CD4-positive, alpha-beta T cell treated with Interleukin-2 at 100 ng/mL for 4 hours (primary cell): ENCODE measurements around the gene GALNT10.

Source experiments
- DNase-seq: peaks from one replicate; pipeline ENCODE4 v3.0.0-alpha.2; 2020; ENCODE audit warnings: low spot score

The GALNT10 gene

DNA sequence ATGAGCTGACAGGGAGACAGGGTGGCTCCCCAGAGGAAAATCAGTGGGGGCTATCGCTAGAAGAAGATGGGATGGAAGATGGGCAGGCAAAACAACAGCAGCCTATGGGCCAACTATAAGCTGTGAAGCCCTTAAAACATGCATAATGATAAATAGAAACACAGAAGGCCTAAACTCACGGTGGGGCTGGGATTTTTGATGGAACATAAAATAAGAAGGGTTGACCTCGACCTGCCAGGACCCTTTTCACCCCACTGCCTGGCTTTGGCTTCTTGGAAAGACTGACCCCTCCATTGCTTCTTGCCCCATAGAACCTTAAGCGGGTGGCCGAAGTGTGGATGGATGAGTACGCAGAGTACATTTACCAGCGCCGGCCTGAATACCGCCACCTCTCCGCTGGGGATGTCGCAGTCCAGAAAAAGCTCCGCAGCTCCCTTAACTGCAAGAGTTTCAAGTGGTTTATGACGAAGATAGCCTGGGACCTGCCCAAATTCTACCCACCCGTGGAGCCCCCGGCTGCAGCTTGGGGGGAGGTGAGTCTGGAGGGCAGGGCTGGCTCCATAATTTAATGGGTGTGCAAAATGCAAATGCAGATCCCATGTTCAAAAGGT lies 218.8 kb downstream of the GALNT10 start:
- no peak for DNase-seq

DNA sequence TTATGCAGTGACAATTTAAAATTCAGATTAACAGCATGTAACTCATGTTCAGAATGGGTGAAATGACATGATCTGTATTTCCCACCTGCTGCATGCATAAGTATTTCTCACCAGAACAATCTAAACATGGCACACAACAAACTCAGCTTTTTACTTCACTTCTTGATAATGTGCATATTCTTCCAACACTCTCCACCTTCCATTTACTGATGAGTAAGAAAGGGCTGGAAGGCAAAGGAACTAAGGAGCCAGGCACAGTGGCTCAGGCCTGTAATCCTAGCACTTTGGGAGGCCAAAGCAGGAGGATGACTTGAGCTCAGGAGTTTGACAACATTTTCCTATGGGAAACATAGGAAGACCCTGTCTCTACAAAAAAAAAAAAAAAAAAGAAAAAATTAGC lies 219.5 kb downstream of the GALNT10 start:
- no peak for DNase-seq

DNA sequence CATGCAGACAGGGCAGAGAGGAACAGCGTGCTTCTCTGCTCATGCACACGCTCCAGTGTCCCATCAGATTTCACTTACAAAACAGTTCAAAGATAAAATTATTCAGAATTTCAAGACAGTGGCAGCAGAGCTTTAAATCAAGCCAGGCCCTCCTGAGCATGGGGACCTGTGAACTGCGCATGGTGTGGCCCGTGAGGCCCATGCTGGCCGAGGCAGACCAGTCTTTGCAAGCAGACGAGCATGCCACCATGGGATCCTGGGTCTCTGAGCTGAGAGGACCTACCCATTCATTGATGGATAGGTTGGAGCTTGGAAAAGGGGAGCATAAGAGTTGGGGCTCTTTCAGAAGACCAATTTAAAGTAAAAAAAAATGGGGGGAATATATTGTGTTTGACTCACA lies 220.3 kb downstream of the GALNT10 start:
- no peak for DNase-seq

DNA sequence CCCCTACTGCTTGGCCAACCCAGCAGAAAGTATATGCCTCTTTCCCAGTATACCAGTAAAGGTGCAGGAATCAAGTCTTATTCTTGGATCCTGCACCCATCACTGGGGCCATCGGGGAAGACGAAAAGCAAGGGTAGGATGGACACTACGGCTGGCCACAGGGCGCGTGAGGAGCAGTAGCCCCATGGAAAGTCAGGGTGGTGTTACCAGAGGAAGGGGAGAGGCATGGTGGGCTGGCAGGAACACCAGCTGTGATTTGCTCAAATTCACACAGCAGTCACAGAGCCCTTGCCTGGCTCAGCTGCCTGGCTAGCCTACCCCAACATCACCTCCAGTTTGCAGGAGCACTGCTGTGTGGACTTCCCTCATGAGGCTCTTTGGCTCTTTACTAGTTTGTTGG lies 220.8 kb downstream of the GALNT10 start:
- no peak for DNase-seq

DNA sequence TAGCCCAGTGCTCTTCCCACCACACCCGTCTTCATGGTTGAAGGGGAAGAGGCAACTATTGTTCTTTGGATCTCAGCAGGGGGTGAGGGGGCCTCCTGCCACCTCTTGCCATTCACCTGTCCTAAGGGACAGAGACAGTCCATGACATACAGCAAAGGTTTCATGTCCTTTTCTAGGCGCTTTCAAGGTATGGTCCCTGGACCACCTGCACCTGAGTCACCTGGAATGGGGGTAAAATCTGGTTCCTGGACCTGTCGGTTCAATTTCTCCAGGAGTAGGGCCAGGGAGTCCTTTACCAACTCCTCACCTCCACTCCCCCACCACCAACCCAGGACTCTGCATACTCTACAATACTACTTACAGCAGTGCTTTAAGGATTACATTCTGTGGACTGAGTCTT lies 221.8 kb downstream of the GALNT10 start:
- no peak for DNase-seq

DNA sequence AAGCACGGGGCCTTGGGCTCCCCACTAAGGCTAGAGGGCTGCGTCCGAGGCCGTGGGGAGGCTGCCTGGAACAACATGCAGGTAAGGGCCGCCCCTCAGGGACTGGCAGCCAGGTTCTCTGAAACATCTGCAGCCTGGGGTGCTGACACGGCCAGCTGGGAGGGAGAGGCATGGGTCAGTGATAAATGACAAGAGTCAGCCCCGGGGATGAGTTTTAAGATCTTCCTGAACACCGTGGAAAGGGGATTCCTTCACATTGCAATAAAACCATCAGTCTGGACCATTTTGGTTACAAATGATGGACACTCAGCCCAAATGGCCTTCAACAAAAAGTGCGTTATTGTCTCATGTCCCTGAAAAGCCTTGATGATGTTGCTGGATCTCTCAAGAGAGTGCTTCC lies 222.4 kb downstream of the GALNT10 start:
- no peak for DNase-seq

DNA sequence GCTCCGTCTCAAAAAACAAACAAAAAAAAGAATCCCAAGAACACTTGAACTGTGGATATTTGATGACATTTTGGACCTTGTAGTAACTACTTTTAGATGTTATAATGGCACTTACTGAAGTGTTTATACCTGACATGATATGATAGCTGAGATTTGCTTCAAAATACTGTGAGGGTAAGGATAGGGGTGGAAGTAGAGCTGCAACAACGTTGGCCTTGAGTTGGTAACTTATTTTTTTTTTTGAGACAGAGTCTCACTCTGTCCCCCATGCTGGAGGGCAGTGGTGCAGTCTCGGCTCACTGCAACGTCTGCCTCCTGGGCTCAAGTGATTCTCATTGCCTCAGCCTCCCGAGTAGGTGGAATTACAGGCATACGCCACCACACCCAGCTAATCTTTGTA lies 224.6 kb downstream of the GALNT10 start:
- no peak for DNase-seq

DNA sequence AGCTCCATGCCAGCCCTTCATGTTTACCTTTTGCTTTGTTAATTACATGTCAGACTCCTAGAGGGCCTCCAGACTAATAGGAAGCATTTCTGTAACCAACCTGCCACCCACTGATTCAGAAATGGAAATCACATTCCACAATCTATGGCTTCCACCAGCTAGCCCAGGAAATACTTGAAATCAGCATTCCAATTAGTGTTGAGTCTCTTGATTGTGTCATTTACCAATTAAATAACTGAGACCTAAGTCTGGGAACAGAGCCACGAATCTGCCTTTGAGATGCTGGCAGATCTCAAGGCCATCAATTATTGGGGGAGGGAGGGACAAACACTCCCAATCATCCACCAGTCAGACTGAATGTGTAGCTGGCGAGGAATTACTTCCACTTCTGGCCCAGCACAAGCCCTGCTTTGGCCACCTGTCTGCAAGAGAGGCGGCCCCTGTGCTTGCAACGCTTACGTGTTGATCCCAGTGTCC lies 227.8 kb downstream of the GALNT10 start:
- no peak for DNase-seq

DNA sequence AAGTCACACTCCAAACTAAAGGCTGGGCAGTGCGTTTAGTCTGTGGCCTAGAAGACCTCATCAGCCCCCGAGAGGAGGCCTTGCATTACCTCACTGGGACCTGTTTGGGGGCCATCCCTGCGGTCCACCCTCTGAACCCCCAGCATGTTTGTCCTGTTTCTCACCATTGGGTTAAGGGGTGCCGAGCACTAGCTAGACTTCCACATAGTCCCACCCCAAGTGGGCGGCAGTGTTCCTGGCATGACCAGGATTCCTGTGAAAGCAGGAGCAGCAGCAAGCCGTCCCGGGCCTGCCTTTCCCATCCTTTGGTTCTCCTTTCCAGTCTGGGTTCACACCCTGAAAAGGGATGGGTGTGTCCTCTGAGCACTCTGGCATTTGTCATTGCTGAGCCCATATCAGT lies 228.7 kb downstream of the GALNT10 start:
- no peak for DNase-seq

DNA sequence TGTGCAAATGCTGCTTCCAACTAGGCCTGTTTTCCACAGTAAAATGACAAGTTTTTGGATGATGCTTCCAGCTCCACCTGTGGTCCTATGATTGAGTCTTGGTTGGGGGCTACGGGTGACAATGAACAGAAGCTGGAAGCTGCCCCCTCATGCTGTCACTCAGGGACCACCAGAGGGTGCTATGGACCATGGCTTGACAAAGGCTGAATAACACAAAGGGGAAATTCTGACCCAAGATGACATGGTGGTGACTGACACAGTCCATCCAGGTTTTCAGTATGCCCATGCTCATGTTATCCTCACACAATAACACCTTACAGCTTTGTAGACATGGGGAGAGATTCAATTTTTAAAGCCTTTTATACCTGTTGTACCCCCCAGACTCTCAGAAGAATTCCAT lies 231.3 kb downstream of the GALNT10 start:
- no peak for DNase-seq

DNA sequence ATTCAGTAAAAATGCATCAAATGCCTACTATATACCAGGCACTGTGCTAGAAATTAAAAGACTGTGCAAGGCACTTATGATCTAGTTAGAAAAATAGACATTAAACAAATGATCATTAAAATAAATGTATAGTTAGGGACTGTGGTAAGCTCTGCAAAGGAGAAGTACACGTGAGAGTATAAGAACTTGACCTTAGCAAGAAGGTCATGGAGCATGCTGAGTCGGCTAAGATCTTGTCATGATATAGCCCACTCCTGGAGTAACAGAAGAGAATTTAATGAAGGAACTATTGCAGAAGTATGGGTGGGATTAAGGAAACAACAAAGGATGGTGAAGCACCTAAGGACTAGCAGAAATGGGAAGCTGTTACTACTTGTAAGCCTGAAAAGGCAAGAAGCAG lies 231.8 kb downstream of the GALNT10 start:
- DNase-seq, result no peak

DNA sequence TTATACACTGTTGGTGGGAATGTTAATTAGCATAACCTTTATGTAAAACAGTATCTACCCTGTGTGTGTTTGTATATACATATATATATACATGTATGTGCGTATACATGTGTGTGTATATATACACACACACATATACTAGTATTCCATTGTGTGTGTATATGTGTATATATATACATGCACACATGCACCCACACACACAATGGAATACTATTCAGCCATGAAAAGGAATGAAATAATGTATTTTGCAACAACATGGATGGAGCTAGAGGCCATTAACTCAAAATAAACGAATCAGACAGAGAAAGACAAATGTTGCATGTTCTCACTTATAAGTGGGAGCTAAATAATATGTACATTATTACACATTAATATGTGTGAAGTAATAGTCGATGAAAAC lies 237.7 kb downstream of the GALNT10 start:
- no peak for DNase-seq

DNA sequence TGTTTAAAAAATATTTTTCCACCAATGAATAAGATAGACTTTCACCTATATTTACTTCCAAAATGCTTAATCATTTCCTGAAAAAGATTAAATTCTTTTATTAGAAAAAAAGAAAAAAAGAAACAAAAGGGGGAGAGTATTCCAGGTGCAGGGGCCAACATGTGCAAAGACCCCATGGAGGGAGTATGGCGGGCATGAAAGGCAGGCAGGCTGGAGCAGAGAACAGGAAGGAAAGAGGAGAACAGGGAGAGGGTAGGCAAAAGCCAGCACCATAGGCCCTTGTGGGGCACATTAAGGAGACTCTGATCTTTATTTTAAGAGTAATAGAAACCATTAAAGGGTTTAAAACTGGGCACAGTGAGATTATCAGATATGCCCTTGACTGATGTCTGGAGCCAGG lies 238.8 kb downstream of the GALNT10 start:
- DNase-seq, result no peak

DNA sequence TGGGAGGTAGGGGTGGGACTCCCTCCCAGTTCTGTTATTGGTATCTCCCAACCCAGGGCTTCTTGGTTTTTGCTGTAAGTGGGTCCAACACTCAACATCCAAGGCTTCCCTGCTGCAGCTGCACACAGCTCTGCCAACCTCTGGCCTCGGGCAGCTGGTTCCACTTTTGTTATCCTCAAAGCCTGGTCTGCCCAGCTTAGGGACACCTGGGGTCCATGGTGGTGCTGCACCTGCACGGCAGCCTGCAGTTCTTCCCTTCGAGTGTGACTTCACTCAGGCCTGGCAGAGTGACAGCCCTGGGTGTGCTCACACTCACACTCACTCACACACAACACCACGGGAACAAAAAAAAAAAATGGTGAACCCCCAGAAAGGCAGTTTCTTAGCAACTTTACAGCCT lies 239.9 kb downstream of the GALNT10 start:
- DNase-seq, result no peak

DNA sequence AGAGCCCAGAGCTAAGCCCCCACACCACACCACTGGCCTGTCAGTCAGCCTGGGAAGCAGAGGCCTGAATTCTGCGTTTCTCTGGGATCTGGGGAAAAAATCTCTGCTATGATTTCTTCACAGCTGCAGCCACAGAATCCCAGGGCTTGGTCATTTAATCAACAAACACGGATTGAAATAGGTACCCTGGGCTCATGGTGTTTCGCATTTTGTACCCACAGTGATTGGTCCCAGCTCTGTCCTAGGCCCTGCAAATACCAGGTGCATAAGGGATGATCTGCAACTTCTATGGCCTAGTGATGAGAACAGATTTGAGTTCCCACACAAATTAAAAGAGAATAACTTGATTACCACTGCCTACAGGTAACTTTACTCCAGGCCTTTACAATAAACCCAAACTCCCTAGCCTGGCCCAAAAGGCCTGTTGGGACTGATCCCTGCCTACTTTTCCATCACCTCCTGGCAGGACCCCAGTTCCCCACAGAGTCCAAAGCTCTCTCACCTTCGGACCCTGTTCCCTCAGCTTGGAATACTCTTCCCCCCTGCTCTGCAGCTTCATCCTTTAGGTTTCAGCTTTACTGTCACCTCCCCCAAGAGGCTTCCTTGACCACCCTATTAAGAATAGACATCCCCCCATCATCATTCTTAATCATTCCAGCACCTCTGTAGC lies 240.6 kb downstream of the GALNT10 start:
- no peak for DNase-seq

DNA sequence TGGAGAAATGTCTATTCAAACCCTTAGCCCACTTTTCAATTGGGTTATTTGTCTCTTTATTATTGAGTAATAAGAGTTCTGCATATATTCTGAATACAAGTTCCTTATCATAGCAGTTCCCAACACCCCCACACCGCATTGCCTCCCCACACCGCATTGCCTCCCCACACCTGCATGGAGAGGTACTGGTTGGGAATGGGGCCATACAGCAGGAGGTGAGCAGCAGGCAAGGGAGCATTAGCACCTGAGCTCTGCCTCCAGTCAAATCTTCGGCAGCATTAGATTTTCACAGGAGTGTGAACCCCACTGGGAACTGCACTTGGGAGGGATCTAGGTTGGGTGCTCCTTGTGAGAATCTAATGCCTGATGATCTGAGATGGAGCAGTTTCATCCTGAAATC lies 244.7 kb downstream of the GALNT10 start:
- no peak for DNase-seq

DNA sequence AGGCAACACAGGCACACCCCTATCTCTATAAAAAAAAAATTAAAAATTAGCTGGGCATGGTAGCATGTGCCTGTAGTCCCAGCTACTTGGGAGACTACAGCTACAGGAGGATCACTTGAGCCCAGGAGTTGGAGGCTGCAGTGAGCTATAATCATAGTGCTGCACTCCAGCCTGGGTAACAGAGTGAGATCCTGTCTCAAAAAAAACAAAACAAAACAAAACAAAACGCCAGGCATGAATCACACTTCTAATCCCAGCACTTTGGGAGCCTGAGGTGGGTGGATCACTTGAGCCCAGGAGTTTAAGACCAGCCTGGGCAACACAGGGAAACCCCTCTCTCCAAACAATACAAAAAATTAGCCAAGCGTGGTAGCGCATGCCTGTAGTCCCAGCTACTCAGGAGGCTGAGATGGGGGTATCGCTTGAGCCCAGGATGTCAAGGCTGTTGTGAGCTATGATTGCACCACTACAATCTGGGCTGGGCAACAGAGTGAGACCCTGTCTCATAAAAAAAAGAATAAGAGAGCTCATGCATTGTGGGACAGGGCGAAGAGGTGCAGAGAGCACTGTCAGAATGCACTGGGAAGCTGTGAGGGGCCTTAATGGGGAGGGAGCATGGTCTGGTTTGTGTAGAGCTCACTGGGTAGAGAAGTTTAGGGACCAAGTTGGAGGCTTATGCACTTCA lies 246.9 kb downstream of the GALNT10 start:
- DNase-seq, result no peak

DNA sequence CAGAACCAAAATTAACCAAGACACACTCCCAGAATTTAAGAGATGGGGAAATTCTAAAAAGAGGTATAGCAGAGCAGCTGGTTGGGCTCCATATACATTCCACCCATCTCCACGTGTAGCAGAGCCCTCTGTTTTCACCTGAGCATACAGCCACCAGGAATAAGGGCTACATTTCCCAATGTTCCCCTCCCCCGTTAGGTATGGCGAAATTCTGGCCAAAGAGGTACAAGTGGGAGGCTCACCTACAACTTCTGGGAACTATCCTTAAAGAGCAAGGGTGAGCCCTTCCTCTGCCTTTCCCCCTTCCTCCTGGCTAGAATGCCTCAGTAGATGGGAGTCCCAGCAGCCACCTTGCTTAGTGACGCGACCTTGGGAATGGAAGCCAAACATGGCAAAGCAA lies 250.0 kb downstream of the GALNT10 start:
- DNase-seq, result no peak

DNA sequence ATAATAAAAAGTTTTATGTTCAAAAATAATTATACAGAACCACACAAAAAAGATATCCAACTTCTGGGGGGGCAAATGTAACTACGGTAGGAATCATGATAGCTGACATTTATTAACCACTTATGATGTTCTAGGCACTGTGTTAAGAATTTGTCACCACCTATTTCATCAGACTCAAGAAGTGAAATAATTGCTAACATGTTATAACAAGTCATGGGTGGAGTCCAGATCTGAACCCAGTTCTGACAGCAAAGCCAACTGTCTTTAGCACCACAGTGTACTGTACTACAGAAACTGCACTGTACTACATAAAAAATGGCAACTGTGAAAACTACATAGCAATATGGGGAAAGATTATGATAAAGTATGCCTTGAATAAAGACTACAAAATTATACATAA lies 252.3 kb downstream of the GALNT10 start:
- no peak for DNase-seq

DNA sequence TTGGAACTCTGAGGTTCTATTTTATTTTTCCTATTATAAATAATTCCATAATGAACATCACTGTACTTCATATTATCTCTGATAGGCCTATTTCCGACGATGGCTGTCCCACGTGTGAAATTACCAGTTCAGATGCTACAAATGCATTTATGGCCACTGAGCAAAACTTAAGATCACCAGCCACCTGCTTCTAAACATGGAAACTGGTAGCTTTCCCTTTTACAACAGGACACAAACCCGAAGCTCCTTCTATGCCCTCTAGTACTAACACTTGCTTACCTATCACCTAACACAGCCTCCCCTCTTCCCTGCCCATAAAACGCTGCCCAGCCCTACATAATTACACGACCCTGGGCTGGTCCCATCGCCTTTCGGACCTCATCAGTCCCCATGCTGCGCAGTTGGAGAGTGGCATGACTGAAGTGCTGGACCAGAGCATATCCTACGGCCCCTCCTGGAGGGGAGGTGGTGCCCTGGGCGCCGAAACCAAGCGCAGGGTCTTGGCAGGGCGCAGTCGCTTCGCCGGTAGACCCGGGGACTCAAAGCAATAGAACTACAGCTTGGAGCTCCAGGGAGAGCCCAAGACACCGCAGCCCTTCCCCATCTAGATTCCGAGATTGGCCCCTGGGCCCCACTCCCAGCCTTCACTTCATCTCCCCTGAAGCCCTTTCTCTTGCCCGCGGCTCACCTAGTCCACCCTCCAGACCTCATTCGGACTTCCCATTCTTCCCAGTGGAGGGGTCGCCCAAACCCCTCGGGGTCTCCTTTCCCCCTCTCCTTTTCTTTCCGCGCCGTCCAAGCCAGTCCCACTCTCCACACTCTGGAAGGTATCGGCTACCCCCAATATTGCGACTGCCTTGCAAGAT lies 254.3 kb downstream of the GALNT10 start:
- DNase-seq, result no peak

DNA sequence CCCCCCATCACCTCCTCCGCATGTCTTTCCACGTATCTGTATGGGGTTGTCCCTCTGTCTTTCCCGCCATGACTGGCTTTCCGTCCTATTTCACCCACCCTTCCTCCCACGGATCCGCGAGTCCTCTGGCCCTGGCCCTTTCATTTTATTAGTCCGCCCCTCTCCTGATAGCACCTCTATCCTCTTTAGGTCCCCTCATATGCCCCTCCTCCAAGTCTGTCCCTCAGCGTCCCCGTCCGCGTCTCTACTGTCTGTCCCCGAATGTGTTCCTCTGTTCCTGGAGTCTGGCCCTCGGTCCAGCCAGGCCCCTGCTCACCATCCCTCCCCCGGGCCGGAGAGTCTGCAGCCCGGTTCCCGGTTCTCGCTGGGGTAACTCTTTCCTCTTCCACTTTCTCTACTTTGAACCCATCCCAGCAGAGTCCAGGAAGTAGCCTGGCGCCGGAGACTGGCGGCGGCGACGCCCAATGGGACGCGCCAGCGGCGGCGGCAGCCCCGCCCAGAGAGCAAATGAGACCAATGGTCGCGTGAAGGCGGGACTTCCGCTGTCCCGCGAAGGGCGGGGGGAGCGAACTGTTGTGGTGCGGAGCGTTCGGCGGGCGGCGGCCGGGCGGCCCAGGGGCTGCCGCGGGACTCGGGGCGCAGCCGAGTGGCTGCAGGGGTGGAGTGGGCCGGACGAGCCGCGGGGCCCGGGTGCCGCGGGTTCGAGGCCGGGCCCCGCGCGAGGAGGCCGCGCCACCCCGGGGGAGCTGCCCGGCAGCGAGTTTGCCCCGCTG lies 255.1 kb downstream of the GALNT10 start, which contains the start of gene SAP30L:
SAP30L (plus strand) TSS at position 576 of the 773 bp plus-strand sequence. CDS start 608 bp downstream, outside the sequence.
- peak; percentile 96 for DNase-seq
